Heart left ventricle (tissue), 13 donors: ENCODE data around the gene SCP2D1.

Experiments
- POLR2A ChIP-seq, 2 donors: fragments of 450-650 bp; IDR thresholded peaks; one replicate each; pipeline ENCODE4 v1.6.1; 2017; ENCODE audit warnings: antibody characterized with exemption in 2 of 2, mild to moderate bottlenecking in 2 of 2, moderate library complexity in 2 of 2
- TF ChIP-seq, protein P1 (sequence below), 12 donors: fragments of 200-600 bp; sonication (generic) in 4 of 12; IDR thresholded peaks; one replicate each; pipeline versions ENCODE4 v1.5.0 to v1.8.0; 2018 to 2022; ENCODE audit warnings: antibody characterized with exemption in 12 of 12, mild to moderate bottlenecking in 5 of 12
- donor health status: ischemic (EF 13 %, LVEDD 7.1; RV severe dilation, severe dysfunction).
- donor health status: DM: no; HTN: yes; CAD: no.
- donor health status: DM: no; HTN: no; CAD: no.
- donor health status: ischemic (EF 25% LVEDD 6.9; RV normal size, moderate dysfunction).
- donor health status: ischemic (EF 25% LVEDD 5.7; RV mildly dilated, moderate dysfunction).
- donor health status: ischemic (EF 35%, LVEDD 5.7; RV mildly dilated, moderate dysfunction).
- donor health status: nonischemic (EF 11% LVEDD 7.7; RV severe dilation, severe dysfunction).
- donor health status: DM: yes; HTN: yes; CAD: no.
- donor health status: PGD.
- donor health status: ischemic (EF 29% LVEDD 5.4; RV normal size, mild dysfunction).
- donor health status: nonischemic (EF 23%, LVEDD 6.1; RV moderate dilation, normal function).

DNA sequence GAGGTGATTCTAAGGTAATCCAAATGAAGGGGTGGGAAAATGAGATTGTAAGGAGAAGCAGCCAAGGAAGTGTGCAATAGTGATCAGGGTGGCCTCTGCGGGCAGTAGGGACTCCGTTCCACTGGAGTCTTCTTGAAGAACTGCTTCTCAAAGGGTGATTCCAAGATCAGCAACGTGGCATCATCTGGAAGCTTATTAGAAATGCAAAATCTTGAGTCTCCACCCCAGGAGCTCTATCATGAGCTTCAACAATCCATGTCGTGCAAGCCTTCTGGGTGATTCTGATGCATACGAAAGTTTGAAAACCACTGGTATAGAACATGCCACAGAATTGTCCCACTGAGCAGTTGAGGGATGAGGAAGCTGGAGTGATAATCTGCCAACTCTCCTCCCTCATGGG is 31.4 kb downstream of the SCP2D1 start:
- TF ChIP-seq, protein P1, sequence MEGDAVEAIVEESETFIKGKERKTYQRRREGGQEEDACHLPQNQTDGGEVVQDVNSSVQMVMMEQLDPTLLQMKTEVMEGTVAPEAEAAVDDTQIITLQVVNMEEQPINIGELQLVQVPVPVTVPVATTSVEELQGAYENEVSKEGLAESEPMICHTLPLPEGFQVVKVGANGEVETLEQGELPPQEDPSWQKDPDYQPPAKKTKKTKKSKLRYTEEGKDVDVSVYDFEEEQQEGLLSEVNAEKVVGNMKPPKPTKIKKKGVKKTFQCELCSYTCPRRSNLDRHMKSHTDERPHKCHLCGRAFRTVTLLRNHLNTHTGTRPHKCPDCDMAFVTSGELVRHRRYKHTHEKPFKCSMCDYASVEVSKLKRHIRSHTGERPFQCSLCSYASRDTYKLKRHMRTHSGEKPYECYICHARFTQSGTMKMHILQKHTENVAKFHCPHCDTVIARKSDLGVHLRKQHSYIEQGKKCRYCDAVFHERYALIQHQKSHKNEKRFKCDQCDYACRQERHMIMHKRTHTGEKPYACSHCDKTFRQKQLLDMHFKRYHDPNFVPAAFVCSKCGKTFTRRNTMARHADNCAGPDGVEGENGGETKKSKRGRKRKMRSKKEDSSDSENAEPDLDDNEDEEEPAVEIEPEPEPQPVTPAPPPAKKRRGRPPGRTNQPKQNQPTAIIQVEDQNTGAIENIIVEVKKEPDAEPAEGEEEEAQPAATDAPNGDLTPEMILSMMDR (IDR thresholded peaks at IDR 0.05): no peak
- TF ChIP-seq POLR2A (IDR thresholded peaks at IDR 0.05): no peak
